Measurements from ENCODE around the gene SMIM44.
A peak's percentile ranks its signal among the peaks of the same experiment; 100 is the strongest.
"Not testable (repeated sequence)": the region's sequence is repeated elsewhere in the genome, so short reads cannot be mapped to it uniquely, and the experiment has no call there.

SMIM44 gene

DNA sequence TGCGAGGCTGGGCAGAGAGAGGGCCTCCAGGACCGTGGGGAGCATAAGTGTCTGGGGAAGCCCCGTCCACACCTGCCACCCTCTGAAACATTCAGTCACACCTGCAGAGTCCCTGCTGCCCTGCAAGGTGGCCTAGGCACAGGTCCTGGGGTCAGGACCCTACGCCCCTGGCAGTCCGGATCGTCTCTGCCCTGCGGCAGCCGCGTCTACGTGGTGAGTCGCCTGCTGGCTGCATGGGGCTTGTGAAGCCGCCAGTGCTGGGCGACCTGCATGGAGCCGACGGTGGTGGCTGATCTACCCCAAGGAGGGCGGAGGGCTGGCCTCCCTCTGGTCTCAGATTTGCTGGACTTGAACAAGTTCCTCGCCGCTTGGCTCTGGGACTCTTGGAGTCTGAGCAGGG is 35.9 kb upstream of the SMIM44 start:
- DNase-seq (ENCODE audit: low read depth, low spot score): no peak
- no peak overlapping the region for H3K4me3 ChIP-seq (ENCODE audit: low read length)

DNA sequence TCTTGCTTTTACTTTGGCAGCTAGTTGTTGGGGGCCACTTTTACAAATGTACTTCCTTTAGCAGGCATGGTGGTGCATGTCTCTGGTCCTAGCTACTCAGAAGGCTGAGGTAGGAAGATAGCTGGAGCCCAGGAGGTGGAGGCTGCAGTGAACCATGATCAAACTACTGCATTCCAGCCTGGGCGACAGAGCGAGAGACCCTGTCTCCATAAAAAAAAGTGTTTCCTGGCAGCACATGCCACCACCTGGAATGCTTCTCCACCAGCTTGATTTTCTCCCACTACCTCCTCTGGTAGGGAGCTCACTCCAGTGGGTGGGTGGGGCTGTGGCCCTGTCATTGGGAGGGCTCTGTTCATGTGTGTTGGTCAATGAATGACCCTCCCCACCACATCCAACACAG is 35.4 kb upstream of the SMIM44 start:
- DNase-seq (ENCODE audit: low read depth, low spot score): no peak
- no peak overlapping the region for H3K4me3 ChIP-seq (ENCODE audit: low read length)

DNA sequence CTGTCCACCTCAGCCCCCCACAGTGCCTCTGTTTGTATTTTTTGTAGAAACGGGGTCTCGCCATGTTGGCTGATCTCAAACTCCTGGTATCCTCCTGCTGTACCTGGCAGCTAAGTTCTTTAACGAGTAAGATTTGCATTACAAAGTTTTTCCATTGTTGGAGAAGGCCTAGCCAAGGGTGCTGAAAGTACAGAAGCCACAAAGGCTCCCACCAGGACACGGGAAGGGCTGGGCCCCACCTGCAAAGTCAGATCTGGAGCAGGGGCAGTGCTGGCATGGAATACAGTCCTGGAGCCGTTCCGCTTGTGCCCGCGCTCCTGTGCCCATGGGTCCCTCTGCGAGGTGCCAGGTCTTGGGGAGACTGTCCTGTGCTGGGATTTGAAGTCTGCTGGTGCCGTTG is 35.0 kb upstream of the SMIM44 start:
- no peak overlapping the region for H3K4me3 ChIP-seq (ENCODE audit: low read length)
- no peak for DNase-seq (ENCODE audit: low read depth, low spot score)

DNA sequence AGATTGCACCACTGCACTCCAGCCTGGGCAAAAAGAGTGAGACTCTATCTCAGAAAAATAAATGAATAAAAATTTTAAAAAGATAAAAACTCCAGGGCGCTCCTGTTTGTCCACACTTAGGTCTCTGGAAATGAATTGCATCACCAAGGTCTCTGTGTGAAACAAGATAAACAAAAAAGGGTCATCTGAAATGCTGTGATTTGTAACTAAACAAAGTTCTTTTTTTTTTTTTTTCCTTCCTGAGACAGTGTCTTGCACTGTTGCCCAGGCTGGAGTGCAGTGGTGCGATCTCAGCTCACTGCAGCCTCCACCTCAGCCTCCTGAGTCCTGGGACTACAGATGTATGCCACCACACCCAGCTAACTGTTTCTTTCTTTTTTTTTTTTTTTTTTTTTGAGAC is 34.4 kb upstream of the SMIM44 start:
- DNase-seq (ENCODE audit: low read depth, low spot score): no peak
- H3K4me3 ChIP-seq (ENCODE audit: low read length): no peak overlapping the region

DNA sequence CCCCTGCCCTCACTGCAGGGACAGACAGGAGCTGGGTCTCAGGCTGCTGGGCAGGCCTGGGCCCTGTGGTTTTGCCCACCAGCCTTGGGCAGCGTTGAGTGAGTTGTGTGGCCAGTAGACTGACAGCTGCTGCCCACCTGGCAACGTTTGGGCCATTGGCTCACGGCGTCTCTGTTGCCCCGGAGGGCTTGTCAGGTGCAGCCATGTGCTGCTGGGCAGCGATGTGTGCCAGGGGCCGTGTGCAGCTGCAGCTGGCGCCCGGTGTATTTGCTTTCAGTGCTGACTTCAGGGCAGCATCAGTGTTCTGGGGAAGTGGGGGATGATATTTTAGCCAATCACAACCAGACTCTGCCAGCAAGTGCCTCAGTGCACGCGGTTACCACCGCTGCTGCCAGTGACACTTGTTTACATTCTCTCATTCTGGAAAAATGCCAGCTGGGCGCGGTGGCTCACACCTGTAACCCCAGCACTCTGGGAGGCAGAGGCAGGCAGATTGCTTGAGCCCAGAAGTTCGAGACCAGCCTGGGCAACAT is 33.5 kb upstream of the SMIM44 start:
- DNase-seq (ENCODE audit: low read depth, low spot score): peak; percentile 61
- no peak overlapping the region for H3K4me3 ChIP-seq (ENCODE audit: low read length)

DNA sequence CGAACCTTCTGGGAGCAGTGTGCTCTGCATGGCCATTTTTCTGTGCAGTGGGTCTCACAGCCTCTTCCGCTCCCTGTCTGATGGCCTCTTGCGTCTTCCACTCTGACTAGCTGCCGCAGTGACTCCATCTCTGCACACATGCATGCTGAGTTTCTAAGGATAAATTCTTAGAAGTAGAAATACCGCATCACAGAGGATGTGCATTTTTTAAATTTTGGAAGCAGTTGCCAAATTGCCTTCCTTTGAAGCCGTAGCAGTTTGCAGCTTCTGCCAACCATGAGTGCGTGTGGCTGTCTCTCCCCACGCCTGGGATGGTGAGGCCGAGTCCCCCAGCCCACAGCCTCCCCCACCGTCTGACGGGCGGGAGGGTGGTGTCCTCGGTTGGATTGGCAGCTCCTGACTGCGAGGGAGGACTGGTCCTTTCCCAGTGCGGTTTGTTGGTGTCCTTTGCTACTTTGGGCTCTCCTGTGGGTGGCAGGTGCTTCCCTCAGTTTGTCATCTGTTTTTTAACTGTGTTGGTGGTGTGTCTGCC is 32.7 kb upstream of the SMIM44 start:
- H3K4me3 ChIP-seq (ENCODE audit: low read length): no peak overlapping the region
- DNase-seq (ENCODE audit: low read depth, low spot score): no peak

DNA sequence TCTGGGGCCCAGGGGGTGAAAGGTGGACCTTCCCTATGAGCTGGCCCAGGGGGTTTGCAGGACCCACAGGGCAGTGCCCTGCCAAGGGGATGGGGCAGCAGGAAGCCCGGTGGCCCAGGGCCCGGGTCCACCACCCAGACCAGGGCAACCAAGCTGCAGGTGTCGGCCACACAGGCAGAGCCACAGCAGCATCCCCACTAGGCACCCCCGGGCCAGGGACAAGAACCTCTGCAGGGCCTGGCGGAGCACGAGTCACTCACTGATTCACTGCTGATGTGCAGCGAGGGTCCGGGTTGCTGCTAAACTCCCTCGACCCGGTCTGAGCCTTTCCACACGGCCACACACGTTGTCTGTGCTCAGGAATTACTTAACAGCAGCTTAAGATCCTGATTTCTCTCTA is 31.7 kb upstream of the SMIM44 start:
- DNase-seq (ENCODE audit: low read depth, low spot score): no peak

DNA sequence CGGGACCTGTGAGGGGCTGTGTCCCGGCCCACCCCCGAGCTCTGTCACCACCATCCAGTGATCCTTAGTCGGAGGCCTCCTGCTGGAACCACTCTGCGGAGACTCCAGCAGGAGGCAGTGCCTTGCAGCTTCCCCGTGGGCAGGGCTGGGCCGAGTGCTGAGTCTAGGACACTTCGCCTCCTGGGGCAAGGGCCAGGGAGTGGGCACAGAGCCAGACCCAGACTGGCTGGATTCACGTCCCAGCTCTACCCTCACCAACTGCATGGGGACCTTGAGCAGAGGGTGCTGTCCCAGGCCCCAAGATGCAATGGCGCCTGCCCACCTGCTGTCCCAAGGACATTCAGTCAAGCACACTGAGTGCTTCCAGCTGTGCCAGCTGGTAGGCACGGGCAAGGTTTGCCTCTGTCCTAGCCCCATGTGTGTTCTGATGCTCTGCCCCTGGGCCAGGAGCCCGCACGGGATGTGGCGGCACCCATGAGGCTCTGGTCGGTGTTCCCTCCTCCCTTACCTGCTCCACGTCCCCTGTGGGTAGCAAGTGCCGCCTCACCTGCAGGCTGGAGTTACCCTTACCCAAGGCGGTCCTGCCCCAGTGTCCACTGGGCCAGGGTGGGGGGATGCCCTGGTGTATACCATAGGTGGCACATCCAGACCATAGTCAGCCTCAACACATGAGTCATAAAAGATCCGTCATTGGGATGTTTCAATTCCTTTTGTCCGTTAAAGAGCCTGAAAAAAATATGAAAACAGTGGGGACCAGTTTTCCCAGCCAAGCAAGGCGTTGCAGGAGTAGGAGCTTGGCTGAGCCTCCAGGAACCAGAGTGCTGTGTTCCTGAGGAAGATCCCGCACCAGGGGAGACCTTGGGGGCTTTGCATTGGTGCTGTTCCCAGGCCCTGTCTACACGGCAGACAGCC is 30.2 kb upstream of the SMIM44 start:
- no peak for DNase-seq (ENCODE audit: low read depth, low spot score)
- no peak overlapping the region for H3K4me3 ChIP-seq (ENCODE audit: low read length)

More for the DNA sequence above, 31.7 kb upstream of the SMIM44 start:
- H3K4me3 ChIP-seq (ENCODE audit: low read length): no peak overlapping the region

DNA sequence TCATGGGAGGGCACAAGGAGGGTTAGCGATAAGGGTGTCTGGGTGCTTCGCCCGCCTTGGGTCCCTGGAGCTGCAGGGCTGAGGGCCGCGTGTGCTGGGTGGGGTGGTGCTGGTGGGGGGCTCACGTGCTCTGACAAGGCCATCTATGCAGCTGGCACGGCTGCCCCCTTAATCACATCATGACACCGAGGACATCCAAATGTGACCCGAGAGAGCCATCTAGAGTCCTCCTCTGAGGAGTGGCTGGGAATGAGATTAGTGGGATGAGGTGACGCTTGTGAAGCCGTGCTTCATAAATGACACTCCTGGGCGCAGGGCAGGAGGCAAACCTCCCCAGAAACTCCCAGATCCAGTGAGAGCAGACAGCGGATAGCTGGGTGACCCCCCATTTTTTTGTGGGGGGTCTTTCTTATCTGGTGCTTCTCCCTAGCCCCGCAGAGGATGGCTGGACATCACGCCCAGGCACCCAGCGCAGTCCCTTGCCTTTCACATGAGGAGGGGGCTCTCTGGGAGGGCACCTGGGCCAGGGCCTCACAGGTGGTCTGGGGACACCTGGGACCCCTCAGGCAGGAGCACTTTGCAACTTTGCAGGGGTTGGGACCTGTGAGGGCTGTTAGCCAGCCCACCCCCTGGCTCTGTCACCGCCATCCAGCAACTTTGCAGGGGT is 29.5 kb upstream of the SMIM44 start:
- no peak for DNase-seq (ENCODE audit: low read depth, low spot score)
- no peak overlapping the region for H3K4me3 ChIP-seq (ENCODE audit: low read length)

DNA sequence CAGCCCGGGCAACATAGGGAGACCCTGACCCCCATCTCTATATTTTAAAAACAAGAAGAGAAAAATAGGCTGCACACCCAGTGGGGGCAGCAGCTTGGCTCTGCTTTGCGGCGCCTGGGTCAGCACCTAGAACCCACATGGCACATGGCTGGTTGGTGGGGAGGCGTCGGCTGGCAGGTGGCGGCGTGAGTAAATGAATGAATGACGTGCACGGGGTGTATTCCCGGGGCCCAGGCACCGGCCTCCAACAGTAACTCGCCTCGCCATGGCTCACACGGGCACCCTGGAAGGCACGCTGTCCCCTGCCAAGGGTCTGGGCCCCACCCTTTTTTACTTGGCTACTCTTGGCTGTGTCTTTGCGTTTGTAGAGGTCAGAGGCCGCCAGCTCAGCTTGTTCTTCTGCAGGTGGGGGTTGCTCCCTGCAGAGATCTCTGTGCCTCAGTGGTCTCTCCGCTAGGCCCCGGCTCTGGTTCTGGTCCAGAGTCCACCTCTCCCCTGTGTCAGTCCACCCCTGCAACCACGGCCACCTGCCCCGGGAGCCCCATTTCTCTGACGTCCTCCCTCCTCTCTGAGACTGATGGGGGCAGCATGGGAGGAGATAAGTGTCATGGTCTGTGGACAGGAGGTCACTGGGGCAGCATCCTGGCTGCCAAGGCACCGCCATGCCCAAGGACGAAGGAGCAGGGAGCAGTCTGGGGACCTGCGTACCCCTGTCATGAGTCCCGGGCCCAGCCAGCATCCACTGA is 28.4 kb upstream of the SMIM44 start:
- no peak for DNase-seq (ENCODE audit: low read depth, low spot score)
- H3K4me3 ChIP-seq (ENCODE audit: low read length): no peak overlapping the region

DNA sequence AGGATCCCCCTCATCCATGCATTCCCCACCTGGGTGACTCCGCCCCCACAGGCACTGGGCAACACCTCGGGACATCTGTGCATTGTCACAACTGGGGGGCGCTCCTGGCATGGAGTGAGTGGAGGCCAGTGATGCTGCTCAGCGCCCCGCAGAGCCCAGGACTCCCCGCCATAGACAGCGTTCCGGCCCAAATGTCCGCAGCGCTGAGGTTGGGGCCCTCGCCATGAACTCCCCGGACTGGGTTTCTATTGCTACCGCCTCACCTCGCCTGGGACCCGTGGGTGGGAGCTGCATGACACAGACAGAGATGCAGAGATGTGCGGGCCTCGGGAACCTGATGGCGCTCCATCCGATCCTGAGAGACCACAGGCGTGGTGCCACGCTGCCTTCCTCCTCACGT is 27.5 kb upstream of the SMIM44 start:
- H3K4me3 ChIP-seq (ENCODE audit: low read length): no peak overlapping the region
- DNase-seq (ENCODE audit: low read depth, low spot score): no peak

DNA sequence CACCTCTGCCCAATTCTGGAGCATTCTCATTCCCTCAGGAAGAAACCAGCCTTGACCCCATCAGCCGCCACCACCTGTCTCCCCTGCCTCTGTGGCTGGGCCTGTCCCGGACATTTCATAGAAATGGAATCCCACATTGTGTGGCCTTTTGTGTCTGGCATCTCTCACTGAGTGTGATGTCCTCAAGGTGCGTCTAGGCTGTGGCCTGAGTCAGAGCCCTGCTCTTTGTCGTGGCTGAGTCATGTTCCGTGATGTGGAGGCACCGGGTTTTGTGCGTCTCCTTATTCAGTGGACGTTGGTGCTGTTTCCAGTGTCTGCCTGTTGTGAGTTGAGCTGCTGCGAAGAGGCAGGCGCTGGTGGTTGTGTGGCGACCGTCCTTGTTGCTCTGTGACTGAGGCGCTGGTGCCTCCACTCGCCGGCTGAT is 26.3 kb upstream of the SMIM44 start:
- no peak overlapping the region for H3K4me3 ChIP-seq (ENCODE audit: low read length)
- no peak for DNase-seq (ENCODE audit: low read depth, low spot score)

DNA sequence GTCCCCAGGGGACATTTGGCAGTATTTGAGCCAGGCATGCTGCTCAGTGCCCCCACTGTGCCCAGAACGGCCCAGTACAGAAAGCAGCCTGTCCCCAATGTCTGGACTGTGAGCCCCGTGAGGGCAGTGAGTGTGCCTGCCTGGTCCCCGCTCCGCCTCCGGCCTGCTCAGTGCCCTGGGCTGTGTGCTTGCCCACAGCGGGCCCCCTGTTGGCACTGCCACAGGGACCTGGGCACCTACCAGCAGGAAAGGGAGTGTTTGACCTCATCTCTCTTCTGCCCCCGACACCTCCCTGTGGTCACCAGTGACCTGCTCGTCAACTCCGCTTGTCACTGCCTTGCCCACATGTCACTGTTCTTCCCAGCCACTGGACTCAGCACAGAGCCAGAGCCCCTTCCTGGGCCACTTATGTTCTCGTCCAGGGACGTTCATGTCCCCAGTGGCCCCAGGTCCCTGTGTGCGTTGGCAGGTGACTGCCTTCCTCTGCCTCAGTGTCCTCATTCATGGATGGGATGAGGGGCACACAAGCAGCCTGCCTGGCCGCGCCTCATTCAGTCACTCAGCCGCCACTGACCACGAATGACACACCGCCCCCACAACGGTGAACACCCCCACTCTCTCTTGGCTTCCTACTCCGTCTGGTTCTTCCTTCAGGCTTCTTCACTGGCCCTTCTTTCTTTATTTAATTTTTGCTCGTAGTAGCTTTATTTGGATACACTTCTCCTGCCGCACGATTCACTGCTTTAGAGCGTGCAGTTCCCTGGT is 25.7 kb upstream of the SMIM44 start:
- no peak for DNase-seq (ENCODE audit: low read depth, low spot score)
- H3K4me3 ChIP-seq (ENCODE audit: low read length): no peak overlapping the region

DNA sequence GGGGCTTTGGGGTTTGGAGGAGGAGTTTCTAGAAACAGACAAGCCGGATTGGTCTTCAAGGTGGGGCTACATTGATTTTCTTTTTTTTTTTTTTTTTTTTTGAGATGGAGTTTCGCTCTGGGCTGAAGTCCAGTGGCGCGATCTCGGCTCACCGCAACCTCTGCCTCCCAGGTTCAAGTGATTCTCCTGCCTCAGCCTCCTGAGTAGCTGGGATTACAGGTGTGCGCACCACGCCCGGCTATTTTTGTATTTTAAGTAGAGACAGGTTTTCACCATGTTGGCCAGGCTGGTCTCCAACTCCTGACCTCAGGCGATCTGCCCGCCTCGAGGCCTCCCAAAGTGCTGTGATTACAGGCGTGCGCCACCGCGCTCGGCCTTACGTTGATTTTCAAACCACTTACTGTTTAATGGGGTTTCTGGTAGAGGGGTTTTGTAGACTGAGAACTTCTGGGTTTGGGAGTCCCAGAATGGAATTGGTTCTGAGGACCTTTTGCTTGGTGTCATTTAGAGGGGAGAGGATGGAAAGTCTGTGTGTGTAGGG is 24.9 kb upstream of the SMIM44 start:
- DNase-seq (ENCODE audit: low read depth, low spot score); H3K4me3 ChIP-seq (ENCODE audit: low read length): not testable (repeated sequence)

DNA sequence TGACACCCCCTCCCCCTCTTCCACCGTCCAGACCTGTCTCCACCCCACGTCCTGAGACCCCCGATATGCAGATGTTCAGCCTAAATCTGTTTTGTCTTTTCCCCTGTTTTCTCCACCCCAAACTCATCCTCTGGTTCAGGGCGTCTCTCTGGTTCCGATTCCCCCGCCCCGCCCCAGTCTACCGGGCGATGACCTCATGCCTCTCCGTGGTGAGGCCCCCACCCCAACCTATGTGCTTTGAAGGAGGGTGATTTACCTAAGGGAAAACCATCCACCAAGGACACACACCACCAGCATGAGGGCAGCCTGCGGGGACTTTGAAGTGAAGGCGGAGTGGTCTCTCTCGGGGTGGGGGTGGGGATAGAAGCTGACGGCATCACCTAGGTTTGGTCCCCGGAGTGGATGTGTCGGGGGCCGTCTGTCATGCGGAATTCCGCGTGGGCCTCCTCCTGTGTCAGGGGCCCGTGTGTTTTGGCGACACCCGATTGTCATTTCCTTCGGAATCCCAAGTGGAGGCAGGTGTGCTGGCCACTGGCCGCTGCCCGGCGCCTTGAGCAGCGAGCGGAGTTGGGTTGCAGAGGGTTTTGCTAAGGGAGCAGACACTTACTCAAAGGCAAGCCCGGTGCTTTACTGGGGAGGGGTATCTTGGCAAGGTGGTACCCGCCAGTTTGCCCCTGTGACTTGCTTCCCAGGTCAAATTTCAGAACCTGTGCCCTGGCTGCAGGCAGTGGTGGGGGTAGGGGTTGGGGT is 24.3 kb upstream of the SMIM44 start:
- H3K4me3 ChIP-seq (ENCODE audit: low read length): peak overlapping the region; percentile 84
- DNase-seq (ENCODE audit: low read depth, low spot score): no peak

DNA sequence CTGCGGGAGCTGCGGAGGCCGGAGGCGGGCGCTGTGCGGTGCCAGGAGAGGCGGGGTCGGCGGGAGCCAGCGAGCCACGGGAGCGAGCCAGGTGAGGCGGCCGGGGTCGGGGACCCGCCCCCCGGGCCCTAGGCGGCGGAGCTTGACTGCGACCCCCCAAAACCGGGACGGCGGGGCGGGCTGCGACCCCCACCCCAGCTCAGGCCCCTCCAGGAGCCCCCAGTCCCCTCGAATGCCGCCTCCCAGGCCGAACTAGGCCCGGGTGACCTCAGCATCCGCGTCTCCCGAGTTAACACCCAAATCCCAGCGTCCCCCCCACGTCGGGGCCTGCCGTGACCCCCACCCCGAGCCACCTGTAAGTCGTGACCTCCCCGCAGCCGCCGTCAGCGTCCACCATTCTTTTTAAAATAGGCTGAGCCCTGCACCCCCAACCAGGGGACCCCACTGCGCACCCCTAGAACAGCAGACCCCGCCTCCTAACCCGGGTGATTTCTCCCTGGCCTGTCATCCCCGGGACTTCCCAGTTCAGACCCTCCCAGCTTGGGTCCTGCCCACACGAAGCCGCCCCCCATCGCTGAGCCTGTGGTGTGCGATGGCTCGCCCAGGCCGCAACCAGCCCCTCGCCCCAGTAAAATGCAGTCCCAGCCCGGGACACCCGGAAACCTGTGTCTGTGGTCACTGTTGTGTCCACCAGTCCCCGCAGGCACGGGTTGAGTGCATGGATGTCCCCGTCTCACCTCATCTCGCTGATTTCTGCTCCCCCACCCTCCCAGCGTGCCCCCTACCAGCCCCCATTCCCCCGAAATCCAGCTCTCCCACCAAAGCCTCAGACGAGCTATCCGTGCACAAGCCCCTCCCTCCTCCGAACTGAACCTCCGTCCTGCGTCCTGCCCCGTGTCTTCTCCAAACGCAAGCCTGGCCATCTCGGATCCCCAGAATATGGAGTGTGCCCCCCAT is 23.4 kb upstream of the SMIM44 start:
- H3K4me3 ChIP-seq (ENCODE audit: low read length): peak overlapping the region; percentile 84
- DNase-seq (ENCODE audit: low read depth, low spot score): no peak

Measured in Jurkat, Clone E6-1 (cell line).